Breast epithelium (tissue), 3 donors: ENCODE results near the gene CATSPER4.

Experiments used
- CTCF ChIP-seq, 3 donors: fragments of 450-650 bp; IDR thresholded peaks; one replicate each; pipeline ENCODE4 v1.5.1; 2016 to 2017; ENCODE audit warnings: antibody characterized with exemption in 3 of 3, mild to moderate bottlenecking in 3 of 3, moderate library complexity in 3 of 3
- POLR2A ChIP-seq: fragments of 450-650 bp; IDR thresholded peaks from one replicate; pipeline ENCODE4 v1.6.1; 2016; ENCODE audit warnings: antibody characterized with exemption, mild to moderate bottlenecking, moderate library complexity

GRCh38 chr1:26168410-26169197 is 21.8 kb upstream of the CATSPER4 start, which contains the start of gene C1orf232:
- TF ChIP-seq POLR2A, result no peak
- TF ChIP-seq CTCF (IDR thresholded peaks at IDR 0.05), result no peak
